Measurements from ENCODE around the gene CDH23.

GRCh38 chr10:71603150-71603549 is 206.4 kb downstream of the CDH23 start:
- TF ChIP-seq CHD7 (IDR thresholded peaks at IDR 0.05; ENCODE audit: insufficient replicate concordance, low read length) (no peak), CTCF (IDR thresholded peaks at IDR 0.05; ENCODE audit: control extremely low read depth in 1 of 3, insufficient read depth in 1 of 3, low read depth in 1 of 3, low read length in 3 of 3) (no peak), CHD1 (IDR thresholded peaks at IDR 0.05; ENCODE audit: low read depth, low read length) (no peak), ATF2 (IDR thresholded peaks at IDR 0.05; ENCODE audit: low read length) (no peak), CREB1 (IDR thresholded peaks at IDR 0.05) (no peak), EZH2 (IDR thresholded peaks at IDR 0.05; ENCODE audit: low read depth, low read length, severe bottlenecking) (no peak)
